Fibroblast of lung (primary cell): Measurements from ENCODE around the gene SRL. TPM values are rescaled to one million over a fixed set of nuclear protein-coding genes. Genes with fewer than 3 reads are reported as not detected.

Experiments
- DNase-seq, 2 donors: peaks; one replicate each; pipeline versions ENCODE4 v3.0.0 to v3.0.0-alpha.2; 2010; ENCODE audit warnings: low read depth in 2 of 2
- H2AFZ ChIP-seq: 2 replicates; pipeline ENCODE4 v1.5.1; 2012; ENCODE audit warnings: low read length, control low read depth, inconsistent platforms
- H3K27ac ChIP-seq: 2 replicates; pipeline ENCODE4 v1.5.1; 2011; ENCODE audit warnings: low read length, control low read depth; ENCODE audit not compliant: insufficient read depth
- H3K27me3 ChIP-seq: 2 replicates; pipeline ENCODE4 v1.5.1; 2011; ENCODE audit warnings: mild to moderate bottlenecking, low read length; ENCODE audit not compliant: control insufficient read depth, insufficient read depth
- H3K36me3 ChIP-seq: 2 replicates; pipeline ENCODE4 v1.5.1; 2011; ENCODE audit warnings: low read length; ENCODE audit not compliant: control insufficient read depth, insufficient read depth
- H3K4me1 ChIP-seq: 2 replicates; pipeline ENCODE4 v1.5.1; 2011; ENCODE audit warnings: low read length; ENCODE audit not compliant: control insufficient read depth, insufficient read depth; ENCODE audit errors: extremely low read depth
- H3K4me2 ChIP-seq: 2 replicates; pipeline ENCODE4 v1.5.1; 2011; ENCODE audit warnings: low read length, control low read depth; ENCODE audit not compliant: insufficient read depth; ENCODE audit errors: extremely low read depth
- H3K4me3 ChIP-seq, 4 experiments: fragments of 200-600 bp in 1 of 4; sonication (generic) in 1 of 4; replicated peaks in 1 of 4; 2 replicates each; pipeline ENCODE4 v1.5.1; 2011 to 2016; ENCODE audit warnings: low read length in 4 of 4, low read depth in 3 of 4, mild to moderate bottlenecking in 3 of 4, control low read depth in 2 of 4, inconsistent platforms in 1 of 4, mixed read lengths in 1 of 4; ENCODE audit not compliant: insufficient read depth in 1 of 4; ENCODE audit errors: control extremely low read depth in 1 of 4
- H3K79me2 ChIP-seq: 2 replicates; pipeline ENCODE4 v1.5.1; 2012; ENCODE audit warnings: mild to moderate bottlenecking, low read length, inconsistent platforms; ENCODE audit not compliant: control insufficient read depth, insufficient read depth
- H3K9ac ChIP-seq: 2 replicates; pipeline ENCODE4 v1.5.1; 2011; ENCODE audit warnings: mild to moderate bottlenecking, low read length, control low read depth; ENCODE audit not compliant: insufficient read depth
- H3K9me3 ChIP-seq: 2 replicates; pipeline ENCODE4 v1.5.1; 2012; ENCODE audit warnings: low read depth, low read length; ENCODE audit not compliant: control insufficient read depth, insufficient read depth
- H4K20me1 ChIP-seq: 2 replicates; pipeline ENCODE4 v1.5.1; 2011; ENCODE audit warnings: low read length; ENCODE audit not compliant: control insufficient read depth, insufficient read depth; ENCODE audit errors: extremely low read depth
- CTCF ChIP-seq, 2 donors: IDR thresholded peaks in 1 of 2; conservative IDR thresholded peaks in 1 of 2; 1 replicate in 1 of 2; 2 replicates in 1 of 2; pipeline ENCODE4 v1.5.1; 2011 to 2012; ENCODE audit warnings: low read length in 2 of 2, control low read depth in 1 of 2, inconsistent platforms in 1 of 2, low read depth in 1 of 2, mild to moderate bottlenecking in 1 of 2
- EZH2 ChIP-seq: IDR thresholded peaks from 2 replicates; pipeline ENCODE4 v1.5.1; 2012; ENCODE audit warnings: low read length, control low read depth, mild to moderate bottlenecking; ENCODE audit errors: missing control alignments
- polyA plus RNA-seq, 2 donors: library from polyadenylated mRNA; depleted of rRNA in 1 of 2; stranded (reverse) in 1 of 2; unstranded in 1 of 2; fragments of >200 nt; gene quantifications; 2 replicates each; pipeline ENCODE4 v1.2.1, GENCODE V29; 2011 to 2012; ENCODE audit warnings: missing spikeins in 1 of 2
- total RNA-seq: library from RNA; depleted of rRNA; stranded (reverse); fragments of >200 nt; gene quantifications from 2 replicates; pipeline ENCODE4 v1.2.1, GENCODE V29; 2014

The SRL gene
- total and polyA plus RNA-seq, 2 donors (not counting 1 experiment from before 2014, with no cell fraction given), result 0.07 to 0.17 TPM

- no peaks in the 10 kb centered on the region for H3K36me3 ChIP-seq
- no peaks in the 10 kb centered on the region for H4K20me1 ChIP-seq
- H3K79me2 ChIP-seq, result no peaks in the 10 kb centered on the region
- H3K9me3 ChIP-seq, result no peaks in the 10 kb centered on the region
- no peak overlapping the region for H2AFZ ChIP-seq
- no peak overlapping the region for H3K4me3 ChIP-seq
- TF ChIP-seq EZH2 (no peak), CTCF (conservative IDR thresholded peaks at IDR 0.05 in 1 of 2, IDR thresholded peaks at IDR 0.05 in 1 of 2; ENCODE audit: low read depth in 1 of 2, low read length in 2 of 2) (no peak)
- H3K27me3 ChIP-seq, result peaks cover 2% of the 10 kb centered on the region
- H3K9ac ChIP-seq, result no peak overlapping the region
- no peak overlapping the region for H3K27ac ChIP-seq
- no peaks in the 10 kb centered on the region for H3K4me1 ChIP-seq
- no peak for DNase-seq
- no peak overlapping the region for H3K4me2 ChIP-seq
These were observed 10.5 kb downstream of the SRL start for GRCh38 chr16:4231367-4231766.

GRCh38 chr16:4227040-4227332 lies 14.9 kb downstream of the SRL start:
- Histone ChIP-seq H3K4me2 (no peak overlapping the region), H3K36me3 (no peaks in the 10 kb centered on the region), H3K9ac (no peak overlapping the region), H3K4me3 (no peak overlapping the region), H3K79me2 (no peaks in the 10 kb centered on the region), H3K27me3 (peaks cover 2% of the 10 kb centered on the region), H4K20me1 (no peaks in the 10 kb centered on the region), H3K27ac (no peak overlapping the region), H3K4me1 (no peaks in the 10 kb centered on the region), H3K9me3 (no peaks in the 10 kb centered on the region), H2AFZ (no peak overlapping the region)
- DNase-seq, result no peak
- TF ChIP-seq CTCF (conservative IDR thresholded peaks at IDR 0.05 in 1 of 2, IDR thresholded peaks at IDR 0.05 in 1 of 2; ENCODE audit: low read depth in 1 of 2, low read length in 2 of 2), result no peak
- TF ChIP-seq EZH2, result no peak

DNA sequence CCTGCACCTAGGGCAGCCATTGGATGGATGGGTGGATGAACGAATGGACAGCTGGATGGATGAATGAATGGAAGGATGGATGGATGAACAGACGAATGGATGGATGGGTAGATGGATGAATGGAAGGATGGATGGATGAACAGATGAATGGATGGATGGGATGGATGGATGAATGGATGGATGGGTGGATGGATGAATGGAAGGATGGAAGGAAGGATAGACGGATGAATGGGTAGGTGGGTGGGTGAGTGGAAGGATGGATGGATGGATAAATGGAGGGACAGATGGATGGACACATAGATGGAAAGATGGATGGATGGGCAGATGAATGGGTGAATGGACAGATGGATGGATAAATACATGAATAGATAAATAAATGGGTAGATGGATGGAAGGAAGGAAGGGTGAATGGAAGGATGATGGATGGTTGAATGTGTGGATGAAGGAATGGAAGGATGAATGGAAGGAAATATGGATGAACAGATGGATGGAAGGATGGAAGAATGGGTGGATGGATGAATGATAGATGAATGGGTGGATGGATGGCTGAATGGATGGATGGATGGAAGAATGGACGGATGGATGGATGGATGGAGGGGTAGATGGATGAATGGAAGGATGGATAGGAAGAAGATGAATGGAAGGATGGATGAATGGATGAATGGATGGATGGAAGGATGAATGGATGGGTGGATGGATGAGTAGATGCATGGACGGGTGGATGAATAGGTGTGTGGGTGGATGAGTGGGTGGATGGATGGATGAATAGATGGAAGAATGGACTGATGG lies 15.4 kb downstream of the SRL start:
- peaks cover 2% of the 10 kb centered on the region for H3K27me3 ChIP-seq
- no peaks in the 10 kb centered on the region for H3K79me2 ChIP-seq
- H4K20me1 ChIP-seq, result no peaks in the 10 kb centered on the region
- H3K4me2 ChIP-seq, result no peak overlapping the region
- H3K4me3 ChIP-seq, result no peak overlapping the region
- H2AFZ ChIP-seq, result no peak overlapping the region
- no peak overlapping the region for H3K9ac ChIP-seq
- no peaks in the 10 kb centered on the region for H3K36me3 ChIP-seq
- no peak overlapping the region for H3K27ac ChIP-seq
- H3K9me3 ChIP-seq, result no peaks in the 10 kb centered on the region
- no peaks in the 10 kb centered on the region for H3K4me1 ChIP-seq
- no peak for TF ChIP-seq CTCF (conservative IDR thresholded peaks at IDR 0.05 in 1 of 2, IDR thresholded peaks at IDR 0.05 in 1 of 2; ENCODE audit: low read depth in 1 of 2, low read length in 2 of 2)
- TF ChIP-seq EZH2, result no peak
- DNase-seq, result no peak
